ENCODE measurements around the gene DAAM1.

Gene DAAM1

DNA sequence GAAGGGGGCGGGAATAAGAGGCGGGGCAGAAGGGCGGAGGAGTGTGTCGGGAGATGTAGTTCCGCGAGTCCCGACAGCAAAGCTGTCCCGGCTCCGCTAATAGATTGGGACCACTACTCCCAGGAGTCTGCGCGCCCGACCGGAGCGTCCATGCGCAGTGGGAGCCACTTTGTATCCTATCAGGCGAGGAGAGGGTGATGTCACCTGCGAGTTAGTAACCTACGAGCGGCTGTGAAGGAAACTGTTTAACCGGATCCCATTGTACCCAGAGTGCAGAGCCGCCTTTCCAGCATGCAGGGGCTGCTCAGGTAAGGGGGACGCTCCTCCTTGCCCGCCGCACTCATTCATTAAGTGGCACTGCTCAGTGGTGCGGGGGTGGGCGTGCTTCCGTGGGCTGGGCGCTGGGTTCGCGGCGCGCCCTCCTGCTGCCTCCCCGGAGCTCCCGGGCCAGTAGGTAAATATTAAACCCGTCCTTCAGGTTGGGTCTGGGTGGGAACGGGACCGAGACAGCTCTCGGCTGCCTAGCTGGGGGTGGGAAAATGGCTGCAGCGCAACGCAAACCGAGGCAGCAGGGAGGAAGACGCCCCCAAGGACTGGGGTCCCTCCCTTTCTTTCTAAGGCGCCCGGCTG lies at the start of gene DAAM1:
TSS of gene DAAM1 (plus strand) at position 207 of the 630 bp plus-strand sequence. CDS start 74,811 bp downstream, outside the sequence.
- peak; percentile 98 for DNase-seq

DNA sequence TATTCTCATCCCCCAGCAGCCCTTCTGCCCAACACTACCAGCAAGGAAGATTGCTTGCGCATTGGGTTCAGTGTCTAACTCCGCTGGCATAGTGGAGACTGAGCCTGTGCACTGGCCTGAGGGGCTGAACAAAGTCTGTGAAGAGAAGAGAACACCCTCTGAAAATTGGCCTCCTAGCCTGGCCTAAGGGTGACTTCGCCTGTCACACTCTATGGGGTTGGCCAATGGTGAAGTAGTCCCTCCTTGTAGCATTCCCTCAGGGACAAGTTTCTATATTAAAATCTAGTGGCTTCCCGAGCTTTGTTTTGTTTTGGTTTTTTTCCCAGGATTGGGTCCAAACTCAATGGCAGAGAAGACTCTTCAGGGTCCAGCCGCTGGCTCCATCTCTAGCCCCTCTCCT lies 49.1 kb upstream of the DAAM1 start:
- DNase-seq, result no peak

DNA sequence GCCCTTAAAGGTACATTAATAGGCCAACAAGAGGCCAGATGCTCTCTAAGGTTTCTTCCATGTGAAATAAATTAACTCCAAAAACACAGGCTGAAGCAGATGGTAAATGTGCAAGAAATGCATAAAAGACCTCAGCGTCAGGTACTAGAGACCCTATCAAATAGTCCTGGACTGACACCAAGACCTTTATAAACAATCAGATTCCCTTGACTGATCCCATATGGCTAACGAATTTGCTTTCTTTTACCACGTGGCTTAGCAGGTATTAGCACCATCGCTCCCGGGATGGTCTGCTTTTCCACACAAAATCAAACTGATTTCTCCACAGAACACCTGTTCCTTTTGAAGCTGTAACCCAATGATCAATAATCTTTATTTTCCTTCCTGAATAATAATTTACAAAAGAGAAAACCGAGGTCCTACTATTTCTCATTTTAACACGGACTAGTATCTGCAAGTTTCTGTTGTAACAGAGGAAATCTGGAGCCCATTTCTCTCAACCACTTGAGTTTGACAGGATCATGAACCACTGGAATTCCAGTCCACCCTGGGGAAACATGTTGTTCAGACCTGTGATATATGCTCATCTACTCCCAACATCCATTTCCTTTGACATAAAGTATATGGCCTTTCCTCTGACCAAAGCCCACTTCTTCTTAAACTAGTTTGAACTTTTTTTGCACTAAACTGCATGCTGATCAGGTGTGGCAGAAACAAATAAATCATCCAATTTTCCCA lies 48.2 kb upstream of the DAAM1 start:
- DNase-seq, result no peak

DNA sequence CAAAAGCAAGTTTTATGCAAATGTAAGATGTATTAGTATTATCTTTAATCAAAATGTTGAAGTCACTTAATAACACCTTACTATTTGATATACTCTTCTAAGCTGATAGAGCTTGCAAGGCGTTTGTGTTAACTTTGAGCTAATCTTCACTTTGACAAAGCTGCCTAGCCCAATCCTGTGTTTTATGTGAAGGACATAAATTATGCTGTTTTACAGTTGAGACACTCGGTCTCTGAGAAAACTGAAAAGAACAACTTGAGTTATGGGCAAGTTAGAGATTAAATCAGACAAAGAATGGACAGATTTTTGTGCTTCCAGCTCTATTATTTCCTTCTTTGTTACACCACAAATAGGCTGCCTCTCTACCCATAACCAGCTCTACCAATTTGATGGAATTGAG lies 42.0 kb upstream of the DAAM1 start:
- DNase-seq, result no peak

DNA sequence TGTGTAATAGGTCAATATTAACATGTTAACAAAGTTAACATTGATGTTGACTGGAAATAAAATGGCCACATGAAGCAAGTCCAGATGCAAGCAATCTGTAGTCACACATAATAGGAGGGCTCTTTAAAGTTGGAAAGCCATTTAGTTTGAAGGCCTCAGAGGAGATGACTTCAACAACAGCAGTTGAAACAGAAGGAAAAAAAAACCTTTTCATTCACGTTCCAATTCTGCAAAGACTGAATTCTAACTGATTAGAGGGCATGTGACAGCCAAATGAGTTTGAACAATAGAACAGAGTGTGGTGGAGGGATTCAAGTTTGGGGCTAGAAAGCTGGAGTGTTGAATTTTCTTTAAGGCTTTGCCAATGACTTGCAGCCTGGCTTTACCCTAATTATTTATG lies 41.5 kb upstream of the DAAM1 start:
- no peak for DNase-seq

DNA sequence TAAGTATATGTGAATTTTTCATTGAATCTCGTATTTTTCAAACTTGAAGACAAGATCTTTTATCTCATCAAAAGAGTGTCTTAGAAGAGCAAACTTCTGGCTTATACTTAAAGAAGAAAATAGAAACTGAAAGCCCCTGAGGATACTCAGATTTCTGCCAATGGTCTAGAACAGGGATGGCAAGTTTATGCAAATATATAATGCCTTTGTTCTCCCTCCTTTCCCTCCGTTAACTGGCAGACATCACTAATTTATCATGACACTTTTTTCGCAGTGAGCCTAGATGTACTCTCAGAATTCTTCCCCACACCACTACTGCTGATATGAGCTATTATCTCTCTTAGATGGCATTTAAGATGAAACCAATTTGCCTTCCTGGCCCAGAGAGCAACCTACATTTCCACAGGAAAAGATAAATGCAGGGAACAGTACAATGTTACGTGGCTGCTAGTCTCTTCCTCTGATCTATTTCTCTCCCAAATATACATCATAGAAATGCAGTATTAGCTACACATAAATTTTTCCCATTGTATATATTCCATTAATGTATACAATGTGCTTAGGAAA lies 40.0 kb upstream of the DAAM1 start:
- no peak for DNase-seq

DNA sequence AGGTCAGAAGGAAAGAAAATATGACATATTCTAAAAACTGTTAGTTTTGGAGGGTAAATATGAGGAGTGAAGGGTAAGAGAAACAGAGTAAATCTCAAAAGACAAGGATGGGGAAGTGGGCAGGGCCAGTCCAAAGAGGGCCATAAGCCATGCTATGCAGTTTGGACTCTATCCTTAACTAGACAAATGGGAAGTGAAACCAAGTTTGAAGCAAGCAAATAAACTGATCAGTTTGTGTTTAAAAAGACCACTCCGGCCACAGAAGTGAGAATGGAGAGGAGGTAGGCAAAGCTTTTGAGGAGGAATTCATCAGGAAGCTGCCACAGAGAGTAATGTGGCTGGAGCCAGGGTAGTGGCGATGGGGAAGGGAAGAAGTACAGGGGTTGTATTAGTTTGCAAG lies 37.5 kb upstream of the DAAM1 start:
- DNase-seq, result no peak

DNA sequence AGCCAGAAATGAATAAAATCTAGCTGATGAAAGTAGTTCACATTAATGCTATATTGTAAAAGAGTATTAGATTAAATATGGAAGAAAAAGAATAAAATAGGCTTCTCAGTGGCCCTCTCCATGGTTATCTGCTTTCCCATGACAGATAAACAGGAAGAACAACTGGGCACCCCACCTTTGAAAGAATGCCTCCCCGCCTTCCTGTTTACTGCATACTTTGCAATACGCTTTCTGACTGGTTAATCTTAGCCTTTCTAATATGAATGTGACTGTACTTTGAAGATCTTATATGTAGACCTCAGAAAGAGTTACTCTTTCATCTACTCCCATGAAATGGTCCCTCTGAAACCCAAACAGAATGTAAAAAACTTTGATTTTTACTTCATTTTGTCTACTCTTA lies 34.1 kb upstream of the DAAM1 start:
- DNase-seq, result no peak

DNA sequence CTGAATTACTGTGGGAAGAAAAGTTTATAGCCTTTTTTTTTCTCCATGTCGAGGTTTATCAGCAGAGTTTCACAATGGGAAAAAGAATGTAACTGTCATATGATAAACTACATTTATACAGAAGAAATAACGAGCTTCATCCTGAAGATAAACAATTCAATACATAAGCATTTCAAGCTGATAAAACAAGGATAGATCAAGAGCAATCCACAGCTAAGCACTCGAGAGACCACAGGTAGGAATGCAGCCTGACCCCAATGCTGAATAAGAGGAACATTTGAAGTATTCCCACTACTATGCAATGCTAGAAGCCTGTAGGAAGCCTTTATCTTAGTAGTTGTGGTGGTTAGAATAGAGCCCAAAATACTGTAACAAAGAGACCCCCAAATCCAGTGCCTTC lies 32.6 kb upstream of the DAAM1 start:
- DNase-seq, result no peak

DNA sequence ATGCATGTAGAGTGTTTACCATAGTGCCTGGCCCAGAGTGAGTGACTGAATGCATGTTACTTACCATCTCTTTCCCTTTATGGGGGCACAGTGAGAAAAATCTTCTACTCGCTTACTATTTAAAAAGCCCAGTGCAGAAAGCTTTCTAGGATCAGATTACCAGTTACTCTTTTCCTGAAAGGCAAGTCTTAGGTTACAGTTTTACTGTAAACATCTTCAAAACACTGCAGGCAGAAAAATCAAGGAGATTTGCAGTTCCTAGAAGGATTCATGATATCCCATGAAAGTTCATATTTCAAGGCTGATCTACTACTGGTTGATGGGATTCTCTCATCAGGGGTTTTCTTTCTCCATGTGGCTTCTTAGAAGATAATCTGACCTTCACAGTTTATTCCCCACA lies 29.3 kb upstream of the DAAM1 start:
- DNase-seq, result no peak

DNA sequence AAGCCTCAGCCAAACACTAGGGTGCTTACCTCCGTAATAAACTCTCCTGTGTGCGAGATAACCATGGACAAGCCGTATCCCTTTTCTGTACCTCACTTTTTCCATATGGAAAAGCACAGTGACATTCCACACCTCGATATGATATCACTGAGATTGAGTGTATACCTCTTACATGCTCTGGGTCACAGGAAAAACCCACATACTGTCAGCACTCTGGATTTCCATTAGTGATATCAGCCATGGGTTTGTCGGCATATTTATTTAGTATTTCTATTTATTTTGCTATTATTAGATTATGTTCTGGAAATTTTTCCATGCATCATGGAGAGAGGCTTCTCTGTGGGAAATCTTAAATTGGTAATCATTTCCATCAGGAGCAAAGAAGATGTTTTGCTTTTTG lies 28.0 kb upstream of the DAAM1 start:
- DNase-seq, result no peak

DNA sequence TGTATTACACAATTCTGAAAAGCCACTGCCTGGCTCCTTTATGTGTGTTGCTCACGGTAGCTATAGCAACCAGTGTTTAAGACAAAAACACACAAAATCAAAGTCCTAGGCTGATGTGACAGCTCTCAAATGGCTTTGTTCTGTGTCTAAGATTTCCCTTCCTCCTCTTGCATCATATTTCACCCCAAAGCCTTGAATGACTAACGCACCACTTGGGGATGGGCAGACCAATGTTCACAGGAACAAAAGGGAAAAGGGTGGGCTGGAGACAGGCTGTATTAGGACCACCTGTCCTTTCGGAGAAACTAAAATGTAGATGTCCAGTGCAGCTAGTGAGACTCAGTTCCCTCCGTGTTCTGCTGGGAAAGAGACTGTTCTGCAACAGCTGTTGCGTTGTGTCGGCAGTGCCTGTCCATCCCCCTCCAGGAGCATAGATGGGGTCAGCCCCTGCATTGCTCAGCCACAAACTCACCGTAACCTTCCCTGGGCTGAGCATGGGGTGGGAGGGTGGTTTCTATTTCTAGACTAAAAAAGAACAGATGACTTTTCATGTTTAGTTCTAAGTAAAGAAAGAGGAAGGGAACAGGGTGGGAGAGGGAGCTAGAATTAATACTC lies 26.8 kb upstream of the DAAM1 start:
- DNase-seq, result no peak

DNA sequence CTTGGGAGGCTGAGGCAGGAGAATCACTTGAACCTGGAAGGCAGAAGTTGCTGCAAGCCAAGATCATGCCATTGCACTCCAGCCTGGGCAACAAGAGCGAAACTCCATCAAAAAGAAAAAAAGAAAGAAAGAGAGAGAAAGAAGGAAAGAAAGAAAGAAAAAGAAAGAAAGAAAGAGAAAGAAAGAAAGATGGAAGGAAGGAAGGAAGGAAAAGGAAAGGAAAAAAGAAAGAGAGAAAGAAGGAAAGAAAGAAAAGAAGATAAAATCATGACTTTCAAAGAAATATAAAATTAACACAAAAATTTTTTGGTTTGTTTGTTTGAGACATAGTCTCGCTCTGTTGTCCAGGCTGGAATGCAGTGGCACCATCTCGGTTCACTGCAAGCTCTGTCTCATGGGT lies 22.2 kb upstream of the DAAM1 start:
- DNase-seq, result no peak

DNA sequence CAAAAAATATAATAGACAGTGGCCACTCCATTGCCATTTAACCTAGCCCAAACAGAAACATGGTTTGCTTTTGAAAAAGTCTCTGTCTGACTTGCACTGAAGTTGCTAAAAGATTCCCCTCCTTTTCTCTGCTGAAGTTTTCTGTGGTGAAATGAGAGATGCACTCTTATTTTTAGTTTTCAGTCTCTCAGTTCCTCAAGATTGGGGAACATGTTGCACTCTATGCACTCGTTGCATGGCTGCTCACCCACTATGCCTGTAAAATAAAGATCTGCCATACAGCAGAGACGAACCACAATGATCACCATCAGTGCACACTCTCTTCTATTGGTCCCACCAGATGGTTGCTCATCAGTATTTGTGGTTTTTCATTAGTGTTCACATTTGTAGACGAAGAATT lies 13.1 kb upstream of the DAAM1 start:
- DNase-seq, result no peak

DNA sequence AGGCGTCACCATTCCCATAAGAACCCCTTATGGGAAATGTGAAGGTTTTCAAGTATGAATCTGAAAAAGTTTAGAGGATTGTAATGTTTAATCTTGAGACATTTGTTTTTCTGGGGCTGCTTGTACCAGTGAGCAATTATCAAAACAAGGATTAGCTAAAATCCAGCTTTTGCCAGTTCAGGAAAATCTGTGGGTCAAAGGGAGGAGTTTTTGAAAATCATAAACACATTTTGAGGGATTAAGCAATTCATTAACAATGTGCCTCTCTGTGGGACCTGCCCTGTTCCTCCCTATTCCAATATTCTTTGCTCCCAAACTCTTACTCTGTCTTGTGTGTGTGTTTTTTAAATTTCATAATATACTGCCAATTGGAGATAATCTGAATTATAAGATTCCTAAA lies 11.7 kb upstream of the DAAM1 start:
- DNase-seq, result no peak

DNA sequence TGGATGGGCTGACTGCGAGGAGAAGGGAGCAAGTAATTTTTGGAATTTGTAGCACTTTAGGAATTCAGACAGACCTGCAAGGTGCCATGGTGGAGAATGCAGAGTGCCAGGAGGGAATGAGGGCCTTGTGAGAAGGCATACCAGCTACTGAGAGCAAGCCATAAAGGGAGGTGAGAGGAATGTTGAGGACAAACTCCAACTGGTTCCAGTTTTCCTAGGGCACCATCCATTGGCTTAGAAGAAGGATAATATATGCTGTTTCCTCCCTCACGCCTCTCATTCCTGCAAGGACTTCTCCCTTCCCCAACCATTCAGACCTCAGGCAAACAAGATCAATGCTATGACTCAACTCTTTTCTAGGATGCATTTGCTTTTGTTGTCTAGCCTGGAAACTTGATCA lies 11.2 kb upstream of the DAAM1 start:
- no peak for DNase-seq

DNA sequence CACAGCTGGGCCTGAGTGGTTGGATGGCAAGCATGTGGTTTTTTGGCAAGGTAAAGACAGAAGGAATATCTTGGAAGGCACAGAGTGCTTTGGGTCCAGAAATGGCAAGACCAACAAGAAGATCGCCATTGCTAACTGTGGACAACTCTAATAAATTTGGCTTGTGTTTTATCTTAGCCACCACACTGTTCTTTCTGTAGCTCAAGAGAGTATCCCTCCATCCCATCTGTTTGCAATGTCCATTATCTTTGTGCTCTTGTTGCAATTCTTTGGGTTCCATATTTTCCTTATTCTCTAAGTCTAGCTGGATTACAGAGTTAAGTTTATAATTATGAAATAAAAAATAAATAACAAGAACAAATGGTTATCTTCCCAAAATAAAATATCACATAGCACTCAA lies 6.7 kb upstream of the DAAM1 start:
- no peak for DNase-seq

DNA sequence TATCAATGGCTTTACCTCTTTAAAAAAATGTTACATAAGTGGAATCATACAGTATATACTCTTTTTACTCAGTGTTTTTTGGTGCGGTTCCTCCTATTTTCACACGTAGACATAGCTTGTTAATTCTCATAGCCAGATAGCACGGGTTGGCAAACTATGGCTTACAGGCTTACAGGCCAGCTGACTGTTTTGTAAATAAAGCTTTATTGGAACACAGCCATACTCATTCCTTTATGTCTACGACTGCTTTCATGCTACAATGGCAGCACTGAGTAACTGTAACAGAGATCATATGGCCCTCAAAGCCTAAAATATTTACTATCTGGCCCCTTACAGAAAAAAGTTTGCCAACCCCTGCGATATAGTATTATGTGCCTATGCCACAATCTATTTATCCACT lies 5.8 kb upstream of the DAAM1 start:
- DNase-seq, result no peak

DNA sequence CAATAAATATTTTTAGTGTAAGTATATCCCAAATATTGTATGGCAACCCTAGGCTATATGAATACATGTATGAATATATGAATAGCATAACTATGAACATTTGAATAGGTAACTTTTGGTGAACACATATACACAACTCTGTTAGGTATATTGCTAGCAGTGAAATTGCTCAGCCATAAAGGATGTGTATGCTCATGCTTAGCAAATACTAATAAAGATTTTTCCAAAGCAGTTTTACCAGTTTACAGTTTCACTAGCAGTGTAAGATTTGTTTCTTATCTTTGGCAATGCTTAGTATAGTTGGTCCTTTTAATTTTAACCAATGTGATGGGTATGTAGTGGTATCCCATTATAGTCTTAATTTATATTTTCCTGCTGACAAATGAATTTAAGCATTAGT lies 5.3 kb upstream of the DAAM1 start:
- no peak for DNase-seq

DNA sequence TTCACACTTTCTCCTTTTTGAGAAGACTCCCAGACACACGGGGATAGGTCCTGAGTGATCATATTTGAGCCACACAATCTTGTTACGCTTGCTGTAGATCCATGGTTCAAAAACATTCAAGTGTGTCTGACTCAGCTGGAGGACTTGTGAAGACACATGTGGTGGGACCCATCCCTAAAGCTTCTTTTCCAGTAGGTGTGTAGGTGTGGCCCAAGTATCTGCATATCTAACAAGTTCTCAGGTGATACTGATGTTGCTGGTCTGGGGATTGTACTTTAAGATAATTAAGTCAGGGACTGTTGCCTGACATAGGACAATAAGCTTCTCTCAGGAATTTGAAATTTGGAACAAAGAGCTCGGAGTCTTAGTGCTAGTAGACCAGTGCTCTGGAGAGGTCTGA lies 4.1 kb upstream of the DAAM1 start:
- DNase-seq, result no peak

DNA sequence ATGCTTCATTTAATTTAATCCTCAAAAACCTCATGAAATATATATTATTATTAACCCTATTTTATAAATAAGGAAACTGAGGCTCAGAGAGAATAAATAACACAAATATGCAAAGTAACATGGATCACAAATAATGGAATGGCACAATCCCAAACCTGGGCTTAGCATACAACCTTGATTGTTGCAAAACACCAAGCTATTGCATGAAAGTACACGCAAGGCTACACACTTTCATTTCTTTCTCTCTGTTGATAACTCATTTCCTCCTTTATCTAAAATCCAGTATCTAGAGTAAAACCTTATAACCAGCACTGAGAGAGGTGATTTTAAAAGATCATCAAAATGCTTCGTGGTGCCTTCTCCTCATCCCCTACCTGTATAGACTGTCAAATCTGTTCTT lies 2.8 kb upstream of the DAAM1 start:
- DNase-seq, result no peak

DNA sequence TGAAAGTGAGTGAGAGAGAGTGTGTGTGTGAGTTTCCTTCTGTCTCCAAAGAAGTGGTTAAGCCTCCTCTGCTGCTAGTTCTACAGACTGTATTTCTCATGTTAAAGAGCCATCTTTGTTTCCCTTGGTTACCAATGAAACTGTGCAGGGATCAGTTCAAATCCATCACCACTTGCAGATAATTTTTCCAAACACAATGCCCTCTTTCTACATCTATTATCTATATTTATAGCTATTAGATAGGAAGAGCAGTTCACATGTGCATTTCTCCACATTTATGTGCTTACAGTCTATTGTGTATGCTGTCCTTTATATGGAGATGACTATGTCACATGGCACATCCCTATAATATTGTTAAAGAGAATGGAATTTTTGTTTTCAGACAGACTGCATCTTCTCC lies 2.2 kb upstream of the DAAM1 start:
- DNase-seq, result no peak

DNA sequence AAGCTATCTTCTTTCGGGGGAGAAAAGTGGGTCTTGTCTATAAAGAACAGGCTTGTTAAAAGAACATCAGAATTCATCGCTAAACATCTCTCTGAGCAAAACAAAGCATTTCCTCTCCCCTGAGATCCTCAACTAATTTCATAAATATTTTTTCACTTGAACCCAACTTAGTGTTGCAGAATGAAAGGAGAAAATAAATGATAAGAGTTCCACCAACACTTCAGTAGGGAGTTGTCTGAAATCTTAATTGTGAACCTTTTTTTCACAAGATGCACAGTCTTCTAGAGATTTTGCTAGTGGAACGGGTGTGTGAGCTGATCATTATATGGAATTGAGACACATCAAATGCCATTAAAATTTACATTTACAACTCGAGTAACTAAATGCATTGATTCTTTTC lies 1.3 kb upstream of the DAAM1 start:
- no peak for DNase-seq

DNA sequence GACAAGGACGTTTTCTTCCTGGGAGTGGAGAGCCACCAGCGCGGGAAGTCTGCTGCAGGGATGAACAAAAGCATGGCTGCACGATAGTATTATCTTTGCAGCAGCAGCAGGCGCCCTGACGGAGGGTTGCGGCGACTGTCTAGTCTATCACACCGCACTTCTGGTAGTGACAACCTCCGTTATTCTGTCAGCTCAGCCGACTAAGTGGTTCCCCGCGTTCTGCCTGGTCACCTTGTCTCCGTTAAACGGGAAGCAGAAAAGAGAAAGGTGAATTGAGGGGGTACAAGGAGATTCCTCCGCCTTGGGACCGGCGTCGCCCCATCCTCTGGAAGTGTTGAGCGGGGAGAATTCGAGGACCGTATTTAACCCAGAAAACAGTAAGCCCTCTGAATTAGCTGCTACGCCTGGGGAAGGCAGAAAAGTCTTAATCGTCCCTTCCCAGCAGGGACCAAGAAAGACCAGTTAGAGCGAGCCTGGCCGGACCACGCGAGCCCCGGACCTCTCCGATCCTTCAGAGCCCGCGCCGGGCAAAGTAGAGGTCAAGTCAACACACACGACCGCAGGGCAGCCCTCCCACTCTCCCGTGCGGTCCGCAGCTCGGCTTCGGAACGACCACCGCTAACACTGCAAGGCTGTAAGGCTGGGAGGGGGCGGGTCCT lies 536 bp upstream of the DAAM1 start:
- peak; percentile 43 for DNase-seq

All from DMS153 (cell line).